ENCODE data around the gene PHAF1.

The PHAF1 gene

DNA sequence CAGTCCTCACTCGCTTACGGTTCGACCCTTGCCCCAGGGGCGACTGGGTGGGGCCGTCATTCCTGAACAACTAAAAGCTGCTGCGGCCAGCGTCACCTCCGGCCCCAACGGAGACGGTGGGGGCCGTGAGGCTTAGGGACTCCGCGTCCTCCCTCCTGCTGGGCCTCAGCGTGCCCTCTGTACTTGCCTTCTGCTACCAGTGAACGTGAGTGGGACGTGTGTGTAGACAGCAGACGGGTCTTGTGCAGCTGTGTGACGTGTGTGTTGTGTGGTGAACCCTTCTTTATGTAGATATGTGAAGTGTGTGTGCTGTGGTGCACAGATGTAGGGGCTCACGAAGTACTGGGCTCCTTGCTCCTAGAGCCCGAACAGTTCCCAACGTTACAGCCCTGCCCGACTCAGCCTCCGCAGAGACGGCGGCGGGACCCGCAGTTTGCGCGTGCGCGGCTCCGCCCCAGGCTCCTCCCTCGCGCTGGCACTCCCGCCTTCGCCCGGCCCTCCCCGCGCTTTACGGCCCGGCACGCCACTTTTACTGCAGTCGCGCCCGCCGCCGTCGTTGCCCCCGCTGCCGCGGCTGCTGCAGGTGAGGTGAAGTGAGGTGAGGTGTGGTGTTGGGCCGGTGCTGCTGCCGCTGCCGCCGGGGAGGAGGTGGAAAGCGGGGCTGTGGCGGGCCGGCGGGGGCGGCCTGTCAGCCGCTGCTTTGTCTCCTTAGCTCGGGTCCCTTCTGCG lies at the start of gene PHAF1:
Gene PHAF1 (plus strand): TSS at position 535 of the 729 bp plus-strand sequence. CDS start 235 bp downstream, outside the sequence.
- DNase-seq, result peak; percentile 93

DNA sequence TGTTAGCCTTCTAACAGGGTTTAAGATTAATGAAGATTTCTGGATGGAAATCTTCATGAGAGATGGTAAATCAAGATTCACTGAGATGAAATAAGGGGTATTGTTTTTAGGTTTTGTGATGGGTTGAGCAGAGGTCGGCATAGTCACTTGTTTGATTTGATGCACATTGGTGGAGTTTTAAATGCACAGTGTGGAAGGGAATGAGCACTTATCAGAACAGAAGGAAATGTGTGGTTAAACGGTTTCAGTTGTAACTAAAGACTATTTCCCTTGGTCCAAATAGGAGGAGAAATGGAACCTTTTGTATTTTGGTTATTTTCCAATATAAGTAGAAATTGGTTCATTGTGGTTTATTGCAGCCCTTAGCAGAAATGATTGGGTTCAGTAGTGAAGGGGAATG lies 46.7 kb upstream of the PHAF1 start:
- DNase-seq, result no peak

DNA sequence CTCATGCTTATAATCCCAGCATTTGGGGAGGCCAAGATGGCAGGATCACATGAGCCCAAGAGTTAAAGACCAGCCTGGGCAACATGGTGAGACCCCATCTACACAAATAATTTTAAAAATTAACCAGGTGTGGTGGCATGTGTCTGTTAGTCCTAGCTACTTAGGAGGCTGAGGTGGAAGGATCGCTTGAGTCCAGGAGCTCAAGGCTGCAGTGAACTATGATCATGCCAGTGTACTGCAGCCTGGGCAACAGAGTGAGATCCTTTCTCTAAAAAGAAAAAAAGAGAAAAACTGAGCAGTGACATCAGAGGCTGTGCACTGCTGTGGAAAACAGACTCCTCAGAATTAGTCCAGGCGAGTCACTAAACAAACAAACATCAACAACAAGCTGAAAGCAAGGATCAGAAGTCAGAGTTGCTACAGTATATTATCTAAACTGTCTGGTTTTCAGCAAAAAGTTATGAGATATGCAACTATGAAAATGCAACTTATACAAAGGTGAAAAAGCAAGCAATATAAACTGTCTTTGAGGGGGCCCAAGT lies 41.5 kb upstream of the PHAF1 start:
- DNase-seq, result no peak

DNA sequence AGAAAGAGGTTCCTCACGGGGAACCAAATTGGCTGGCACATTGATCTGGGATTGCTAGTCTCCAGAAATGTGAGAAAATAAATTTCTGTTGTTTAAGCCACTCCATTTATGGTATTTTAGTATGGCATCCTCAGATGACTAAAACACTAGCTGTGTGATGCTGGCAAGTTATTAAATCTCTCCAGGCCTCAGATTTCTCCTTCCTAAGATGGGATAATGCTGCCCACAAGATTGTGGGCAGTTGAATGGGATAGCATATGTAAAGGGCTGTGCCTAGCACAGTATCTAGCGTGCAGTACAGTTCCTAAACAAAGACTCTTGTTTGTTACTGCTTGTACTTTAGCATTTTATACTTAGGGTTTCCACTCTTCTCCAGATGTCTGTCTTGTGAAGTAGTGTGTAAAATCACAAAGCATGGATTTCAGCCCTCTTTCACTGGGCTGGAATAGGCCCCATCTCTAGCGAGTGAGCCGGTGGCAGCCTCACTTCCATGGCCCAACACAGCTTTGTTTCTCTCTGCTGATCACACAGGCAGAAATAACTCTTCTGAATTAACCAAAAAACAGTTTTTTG lies 38.2 kb upstream of the PHAF1 start:
- no peak for DNase-seq

DNA sequence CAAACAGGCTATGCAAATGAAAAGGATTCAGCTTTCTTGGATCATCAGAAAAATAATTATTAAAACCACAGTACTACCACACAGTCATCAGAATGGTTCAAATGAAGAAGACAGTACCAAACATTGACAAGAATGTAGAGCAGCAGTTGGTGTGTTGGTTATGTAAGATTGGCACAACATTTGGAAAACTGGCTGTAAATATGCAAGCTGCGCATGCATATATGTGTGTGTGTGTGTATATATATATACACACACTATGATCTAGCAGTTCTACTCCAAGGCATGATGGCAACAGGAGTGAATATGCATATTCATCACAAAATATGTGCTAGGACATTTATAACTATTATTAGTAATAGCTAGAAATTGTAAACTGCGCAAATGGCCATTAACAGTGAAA lies 34.4 kb upstream of the PHAF1 start:
- DNase-seq, result no peak

DNA sequence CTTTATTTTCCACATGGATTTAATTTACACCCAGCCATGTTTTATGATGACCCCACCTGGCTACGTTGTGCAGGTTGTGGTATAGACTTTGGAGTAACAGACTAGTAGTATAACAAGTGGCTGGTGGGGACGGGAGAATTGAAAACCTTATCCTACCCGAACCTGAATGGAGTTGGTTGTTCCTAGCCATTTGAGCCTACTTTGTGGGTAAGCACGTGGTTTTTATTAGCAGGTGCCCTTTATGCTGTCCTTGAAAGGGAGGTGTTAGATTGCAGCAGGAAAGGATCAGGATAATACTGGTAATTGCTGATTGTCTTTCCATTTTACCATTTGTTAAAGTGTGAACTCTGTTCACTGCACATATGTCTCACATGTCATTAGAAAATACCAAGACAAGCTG lies 31.9 kb upstream of the PHAF1 start:
- DNase-seq, result no peak

DNA sequence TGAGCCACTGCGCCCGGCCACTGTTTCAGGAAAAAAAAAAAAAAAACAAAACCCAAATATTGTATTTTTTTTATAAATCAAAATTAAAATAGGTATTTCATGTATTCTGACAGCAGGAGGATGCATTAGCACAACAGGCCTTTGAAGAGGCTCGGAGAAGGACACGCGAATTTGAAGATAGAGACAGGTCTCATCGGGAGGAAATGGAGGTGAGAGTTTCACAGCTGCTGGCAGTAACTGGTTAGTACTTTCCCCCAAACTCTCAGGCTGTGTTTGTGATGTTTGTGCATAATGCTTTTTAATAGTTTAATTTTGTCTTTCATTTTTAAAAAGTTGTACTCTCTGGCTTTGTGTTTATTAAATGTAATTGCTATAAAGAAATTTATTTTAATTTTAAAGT lies 27.6 kb upstream of the PHAF1 start:
- DNase-seq, result no peak

DNA sequence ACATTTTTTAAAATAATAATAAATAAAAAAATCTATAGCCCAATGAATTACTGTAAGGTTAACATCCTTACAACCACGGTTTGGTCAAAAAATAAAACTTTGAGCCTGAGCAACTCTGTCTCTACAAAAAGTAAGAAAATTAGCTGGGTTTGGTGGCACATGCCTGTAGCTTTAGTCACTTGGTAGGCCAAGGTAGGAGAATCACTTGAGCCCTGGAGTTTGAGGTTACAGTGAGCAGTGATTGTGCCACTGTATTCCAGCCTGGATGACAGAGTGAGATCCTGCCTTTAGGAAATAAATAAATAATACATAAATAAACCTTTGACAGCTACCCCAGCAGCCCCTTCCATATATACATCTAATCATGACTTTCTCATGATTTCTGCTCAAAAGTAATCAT lies 26.9 kb upstream of the PHAF1 start:
- DNase-seq, result no peak

DNA sequence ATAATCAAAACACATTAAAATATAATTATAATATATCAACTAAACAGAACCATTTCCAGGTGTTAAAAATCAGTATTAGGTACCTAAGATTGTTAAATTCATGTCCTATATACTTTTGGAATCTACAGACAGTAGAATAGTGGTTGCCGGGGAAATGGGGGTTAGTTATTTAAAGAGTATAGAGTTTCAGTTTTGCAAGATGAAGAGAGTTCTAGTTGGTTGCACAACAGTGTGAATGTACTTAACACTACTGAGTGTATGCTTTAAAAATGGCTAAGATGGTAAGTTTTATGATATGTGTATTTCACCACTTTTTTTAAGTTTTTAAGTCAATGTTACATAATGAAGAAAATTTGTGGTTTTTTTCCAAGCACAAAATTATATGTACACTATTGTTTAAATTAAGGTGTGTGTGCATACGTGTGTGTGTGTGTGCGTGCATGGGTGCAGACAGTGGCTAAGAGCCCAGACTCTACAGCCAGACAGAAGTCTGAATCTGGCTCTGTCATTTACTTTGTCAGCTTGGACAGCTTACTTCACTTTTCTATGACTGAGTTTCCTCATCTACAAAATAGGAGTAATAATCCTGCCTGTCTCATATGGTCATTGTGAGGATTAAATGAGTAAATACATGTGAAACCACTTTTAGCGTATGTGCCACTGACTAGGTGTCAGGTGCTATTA lies 25.3 kb upstream of the PHAF1 start:
- DNase-seq, result no peak

DNA sequence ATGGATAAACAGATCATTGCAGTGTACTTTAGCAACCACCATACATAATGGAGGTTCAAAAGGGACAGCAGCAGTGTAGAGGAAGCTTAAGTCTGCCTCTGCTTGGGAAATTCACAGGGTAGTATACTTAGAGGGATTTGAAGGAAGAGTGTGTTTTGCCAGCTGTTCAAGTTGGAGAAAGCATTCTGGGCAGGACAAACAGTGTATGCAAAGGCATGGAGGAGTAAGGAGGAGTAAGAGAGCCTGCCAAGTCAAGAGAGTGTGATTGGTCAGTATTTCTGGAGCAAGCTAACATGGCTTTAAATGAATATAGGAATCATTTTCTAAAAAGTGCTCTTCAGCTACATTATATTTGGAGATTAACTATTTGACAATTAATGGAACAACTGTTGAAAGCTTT lies 22.9 kb upstream of the PHAF1 start:
- no peak for DNase-seq

DNA sequence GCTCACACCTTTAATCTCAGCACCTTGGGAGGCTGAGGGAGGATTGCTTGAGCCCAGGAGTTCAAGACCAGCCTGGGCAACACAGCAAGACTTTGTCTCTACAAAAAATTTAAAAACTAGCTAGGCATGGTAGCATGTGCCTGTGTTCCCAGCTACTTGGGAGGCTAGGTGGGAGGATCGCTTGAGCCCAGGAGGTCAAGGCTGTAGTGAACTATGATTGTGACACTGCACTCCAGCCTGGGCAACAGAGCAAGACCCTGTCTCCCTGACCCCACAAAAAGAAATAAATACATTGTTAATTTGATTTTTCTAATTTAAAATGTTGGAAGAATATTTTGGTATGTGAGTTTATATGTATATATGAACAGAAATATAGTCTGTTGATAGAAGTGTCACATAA lies 22.4 kb upstream of the PHAF1 start:
- no peak for DNase-seq

DNA sequence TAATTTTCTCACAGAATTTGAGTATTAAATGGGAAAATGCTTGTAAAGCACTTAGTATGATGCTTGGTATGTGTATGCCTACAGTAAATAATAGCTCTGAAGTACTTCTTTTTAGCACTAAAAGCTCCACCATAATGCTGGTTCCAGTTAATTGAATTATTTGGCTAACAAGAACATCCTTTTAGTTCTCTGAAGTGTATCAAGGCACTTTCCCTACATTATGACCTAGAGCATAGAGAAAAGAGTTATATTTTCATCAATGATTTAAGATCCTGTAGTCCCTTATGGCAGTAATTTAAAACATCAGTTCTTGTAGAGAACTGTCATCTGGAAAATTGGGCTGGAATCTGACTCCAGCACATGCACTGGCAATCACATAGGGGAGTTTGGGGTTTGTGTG lies 21.9 kb upstream of the PHAF1 start:
- no peak for DNase-seq

DNA sequence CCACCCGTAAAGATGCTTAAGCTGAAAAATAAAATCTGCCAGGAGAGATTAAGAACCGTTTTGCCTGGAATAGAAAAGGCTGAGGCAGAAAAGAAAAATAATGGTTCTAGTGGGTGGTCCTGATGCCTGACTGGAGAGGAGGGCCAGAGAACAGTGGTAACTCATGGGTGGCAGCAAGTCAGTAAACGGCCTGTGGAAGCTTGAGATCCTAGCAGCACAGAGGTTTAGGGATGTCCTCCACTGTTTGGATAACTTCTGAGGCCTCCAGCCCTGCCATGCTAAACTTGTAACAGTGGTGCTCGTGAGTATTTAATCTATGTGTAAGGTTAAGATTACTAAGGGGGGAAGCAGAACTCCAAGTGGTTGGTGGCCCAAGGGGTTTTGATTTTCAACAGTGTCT lies 21.2 kb upstream of the PHAF1 start:
- no peak for DNase-seq

DNA sequence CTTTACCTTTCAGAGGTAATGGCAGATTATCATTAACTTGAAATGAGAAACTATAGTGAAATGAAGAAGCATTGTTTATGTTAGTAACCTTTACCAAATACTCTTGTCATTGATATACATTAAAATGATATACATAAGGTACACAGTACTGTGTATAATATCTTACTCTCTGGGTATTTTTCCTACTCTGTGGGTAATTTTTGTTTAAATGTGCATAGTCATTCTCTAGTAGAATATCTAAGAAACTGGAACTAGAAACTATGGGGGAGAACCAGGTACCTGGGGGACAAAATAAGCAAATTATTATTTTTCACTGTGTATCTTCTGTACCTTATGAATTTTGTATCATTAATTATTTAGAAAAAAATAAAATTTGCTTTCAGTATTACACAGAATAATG lies 20.6 kb upstream of the PHAF1 start:
- no peak for DNase-seq

DNA sequence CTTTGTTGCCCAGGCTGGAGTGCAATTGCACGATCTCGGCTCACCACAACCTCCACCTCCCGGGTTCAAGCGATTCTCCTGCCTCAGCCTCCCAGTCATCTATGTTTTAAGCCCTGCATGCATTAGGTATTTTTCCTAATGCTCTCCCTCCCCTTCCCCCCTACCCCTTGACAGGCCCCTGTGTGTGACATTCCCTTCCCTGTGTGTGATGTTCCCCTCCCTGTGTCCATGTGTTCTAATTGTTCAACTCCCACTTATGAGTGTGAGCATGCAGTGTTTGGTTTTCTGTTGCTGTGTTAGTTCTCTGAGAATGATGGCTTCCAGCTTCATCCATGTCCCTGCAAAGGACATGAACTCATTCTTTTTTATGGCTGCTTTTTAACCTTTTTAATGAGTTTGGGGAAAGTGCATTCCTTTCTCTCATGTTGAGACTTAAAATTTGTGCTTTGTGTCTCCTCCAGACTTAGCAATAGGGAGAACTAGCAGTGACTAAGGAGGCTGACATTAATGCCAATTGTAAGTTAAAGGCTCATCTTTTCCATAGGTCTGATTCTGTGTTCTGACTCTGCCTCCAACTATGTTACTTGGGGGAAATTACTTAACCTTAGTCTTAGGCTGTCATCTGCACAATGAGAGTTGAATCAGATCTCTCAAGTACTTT lies 17.7 kb upstream of the PHAF1 start:
- no peak for DNase-seq

DNA sequence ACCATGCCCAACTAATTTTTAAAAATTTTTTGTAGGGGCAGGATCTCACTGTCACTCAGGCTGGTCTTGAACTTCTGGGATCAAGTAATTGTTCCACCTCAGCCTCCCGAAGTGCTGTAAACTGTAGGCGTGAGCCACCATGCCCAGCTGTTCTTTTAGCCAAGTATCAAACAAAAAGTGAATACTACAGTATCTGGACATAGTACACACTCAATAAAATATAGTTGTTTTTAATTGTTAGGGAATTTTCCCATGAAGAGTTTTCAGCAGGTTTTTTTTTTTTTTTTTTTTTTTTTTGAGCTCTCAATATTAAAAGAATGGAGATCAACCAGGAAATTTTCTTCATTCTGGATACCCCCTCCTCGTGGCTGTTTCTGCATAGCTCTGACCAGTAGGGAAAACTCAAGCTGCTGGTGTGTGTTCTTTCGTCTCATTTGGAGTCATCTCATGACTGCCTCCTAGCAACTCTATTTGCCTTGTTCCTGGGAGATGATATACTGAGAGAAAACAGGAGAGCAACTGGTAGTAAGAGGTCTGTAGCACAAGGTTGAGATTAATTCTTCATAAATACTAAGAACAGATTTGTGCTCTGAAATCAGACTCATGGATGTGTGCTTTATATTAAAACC lies 16.5 kb upstream of the PHAF1 start:
- no peak for DNase-seq

DNA sequence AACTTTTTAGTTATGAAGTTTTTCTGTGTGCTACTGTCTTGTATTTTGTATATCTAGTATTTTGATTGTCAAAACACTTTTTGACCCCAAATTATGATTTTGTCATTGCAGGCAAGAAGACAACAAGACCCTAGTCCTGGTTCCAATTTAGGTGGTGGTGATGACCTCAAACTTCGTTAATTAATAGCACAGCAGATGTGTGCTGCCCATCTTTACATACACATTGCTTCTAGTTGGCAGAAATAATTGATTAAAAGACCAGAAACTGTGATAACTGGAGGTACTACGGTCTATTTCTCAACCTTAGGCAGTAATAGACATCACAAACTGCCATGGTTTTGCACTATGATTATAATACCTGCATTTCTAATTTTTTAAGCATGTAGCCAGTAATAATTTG lies 11.1 kb upstream of the PHAF1 start:
- DNase-seq, result no peak

DNA sequence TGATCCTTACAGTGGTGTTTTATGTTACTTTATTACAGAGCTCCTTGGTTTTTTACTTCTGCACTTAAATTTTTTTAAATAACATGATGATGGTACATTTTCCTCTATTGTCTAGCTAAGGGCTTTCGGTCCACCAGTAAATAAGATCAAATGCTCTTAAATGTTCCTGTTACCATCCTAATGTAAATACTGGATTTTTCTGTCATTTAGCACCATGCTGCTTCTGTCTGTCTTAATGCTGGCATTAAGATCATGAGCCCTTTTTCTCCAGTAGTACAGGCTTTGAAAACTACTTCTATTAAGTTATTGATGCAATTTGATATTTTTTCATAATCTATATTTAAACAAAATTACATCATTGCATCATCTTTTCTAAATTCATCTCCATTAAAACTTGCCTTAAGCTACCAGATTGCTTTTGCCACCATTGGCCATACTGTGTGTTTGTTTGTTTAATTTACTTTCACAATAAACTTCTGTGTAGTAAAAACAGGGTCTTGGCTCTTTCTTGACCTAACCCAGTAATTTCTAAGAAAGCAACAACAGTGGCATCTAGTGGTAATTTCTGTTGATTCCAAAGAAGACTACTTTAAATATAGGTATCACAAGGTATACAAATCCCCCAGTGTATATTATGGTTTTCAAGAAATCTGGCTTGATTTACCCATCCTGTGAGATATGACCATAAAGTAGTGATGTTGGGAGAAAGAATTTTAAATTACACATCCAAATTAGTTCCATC lies 9.0 kb upstream of the PHAF1 start:
- no peak for DNase-seq

DNA sequence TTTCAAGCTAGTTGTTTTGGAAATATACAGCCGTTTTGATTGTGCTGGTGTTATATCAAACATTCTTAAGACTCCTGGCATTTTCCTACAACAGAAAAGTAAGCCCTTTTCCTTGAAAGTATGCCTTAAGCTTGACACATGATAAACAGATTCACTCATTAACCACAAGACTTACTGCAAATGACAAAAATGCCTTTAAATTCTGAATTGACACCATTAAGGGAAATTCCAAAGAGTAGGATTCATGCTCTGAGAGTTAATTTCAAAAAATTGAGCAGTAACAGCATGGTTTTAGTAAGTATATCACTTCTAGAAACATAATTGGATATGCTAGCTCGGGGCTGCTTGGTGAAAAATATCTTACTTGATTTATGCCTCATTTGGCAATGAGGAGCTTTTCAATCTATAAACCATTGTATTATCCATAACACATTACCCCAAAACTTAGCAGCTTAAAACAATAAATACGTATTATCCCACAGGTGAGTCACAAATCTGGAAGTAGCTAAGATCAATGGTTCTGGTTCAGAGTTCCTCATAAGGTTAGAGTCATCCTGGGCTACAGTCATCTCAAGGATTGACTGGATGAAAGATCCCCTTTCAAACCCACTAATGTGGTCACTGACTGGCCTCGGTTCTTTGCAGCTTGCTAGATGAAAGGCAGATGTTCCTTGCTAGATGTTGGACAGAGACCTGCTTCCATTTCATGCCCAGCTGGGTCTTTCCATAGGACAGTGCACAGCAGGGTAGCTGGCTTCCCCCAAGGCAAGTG lies 8.2 kb upstream of the PHAF1 start:
- no peak for DNase-seq

DNA sequence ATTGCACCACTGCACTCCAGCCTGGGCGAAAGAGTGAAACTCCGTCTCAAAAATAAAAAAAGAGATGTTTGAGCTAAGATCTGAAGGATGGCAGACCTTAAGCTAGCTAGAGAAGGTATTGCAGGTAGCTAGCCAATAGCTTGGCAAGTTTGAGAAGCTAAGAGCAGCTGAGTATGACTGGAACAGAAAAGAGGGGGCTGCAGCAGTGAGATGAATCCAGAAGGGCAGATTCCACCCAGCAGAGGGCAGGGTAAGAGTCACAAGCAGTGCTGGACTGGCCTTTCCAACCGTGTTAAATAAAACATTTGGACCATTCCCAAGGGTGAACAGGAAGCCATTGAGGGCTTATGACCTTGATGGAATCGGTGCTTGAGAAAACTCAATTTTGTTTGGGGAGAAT lies 5.7 kb upstream of the PHAF1 start:
- DNase-seq, result no peak

DNA sequence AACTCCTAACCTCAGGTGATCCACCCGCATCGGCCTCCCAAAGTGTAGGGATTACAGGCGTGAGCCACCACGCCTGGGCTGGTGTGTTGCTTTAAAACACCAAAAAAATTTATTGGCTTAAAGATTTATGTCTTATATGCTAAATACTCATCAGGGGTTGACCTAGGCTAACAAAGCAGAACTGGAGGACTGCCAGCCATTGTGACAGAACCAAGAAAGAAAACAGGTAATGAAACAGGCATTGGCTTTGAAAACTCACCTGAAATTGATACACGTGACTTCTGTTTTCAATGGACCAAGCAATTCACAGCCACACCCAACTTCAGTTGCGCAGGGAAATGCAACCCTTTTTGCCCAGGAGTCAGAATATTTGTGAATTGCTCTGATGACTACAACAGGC lies 4.9 kb upstream of the PHAF1 start:
- DNase-seq, result no peak

DNA sequence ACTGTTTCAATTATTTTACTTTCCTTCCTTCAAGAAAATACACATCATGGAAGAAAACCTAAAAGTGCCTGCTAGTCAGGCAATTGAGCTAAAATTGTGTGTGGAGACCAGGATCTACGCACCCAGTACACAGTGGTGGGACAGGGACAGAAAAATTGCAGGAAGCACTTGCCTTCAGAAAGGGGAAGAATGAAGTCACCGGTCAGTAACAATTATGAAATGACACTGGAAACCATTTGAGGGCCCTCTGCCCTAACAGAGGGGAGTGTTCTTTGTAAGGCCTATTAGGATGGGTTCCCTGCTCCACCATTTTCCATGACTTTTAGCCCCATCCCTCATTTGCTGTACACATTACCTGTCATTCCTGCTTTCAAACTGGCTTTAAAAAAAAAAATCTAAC lies 4.5 kb upstream of the PHAF1 start:
- no peak for DNase-seq
